Caco-2 (cell line): ENCODE measurements around the gene MRO. TPM values are rescaled to one million over a fixed set of nuclear protein-coding genes. Genes with fewer than 3 reads are reported as not detected.

Experiments
- BruUV-seq: library from RNA; stranded (reverse); fragments of 400-500 nt; replicated peaks from 2 replicates; lab custom pipeline; 2021; lab: Mats Ljungman, UMichigan
- CTCF ChIA-PET: fragments of 300-600 bp; sonication (Branson Sonifier 250); formaldehyde crosslinking; loops from one replicate; lab custom pipeline; 2022; ENCODE audit warnings: antibody characterized with exemption; lab: Charles Lee
- POLR2A ChIA-PET: fragments of 300-600 bp; sonication (Branson Sonifier 250); formaldehyde crosslinking; loops from one replicate; lab custom pipeline; 2022; ENCODE audit warnings: antibody characterized with exemption; lab: Charles Lee
- DNase-seq, 2 experiments: peaks; one replicate each; pipeline versions ENCODE4 v3.0.0 to v3.0.0-alpha.2; 2020 to 2022
- H3K27me3 ChIP-seq: replicated peaks from 2 replicates; pipeline ENCODE4 v1.6.0; 2011; ENCODE audit warnings: low read length; ENCODE audit not compliant: control insufficient read depth, insufficient read depth
- H3K36me3 ChIP-seq: 2 replicates; pipeline ENCODE4 v1.5.1; 2011; ENCODE audit warnings: low read length; ENCODE audit not compliant: control insufficient read depth, insufficient read depth
- H3K4me1 ChIP-seq: fragments of 250-450 bp; sonication (Bioruptor Pico); 2 replicates; pipeline ENCODE4 v1.5.1; 2020; ENCODE audit warnings: mild to moderate bottlenecking
- H3K4me3 ChIP-seq: 2 replicates; pipeline ENCODE4 v1.5.1; 2011; ENCODE audit warnings: low read depth, mild to moderate bottlenecking, control low read depth, low read length
- H3K9me3 ChIP-seq: fragments of 250-450 bp; sonication (Bioruptor Pico); 2 replicates; pipeline ENCODE4 v1.5.1; 2020; ENCODE audit warnings: mild to moderate bottlenecking, moderate library complexity
- H3K27ac Mint-ChIP-seq: one replicate; pipeline ENCODE4 v1.8.0; 2022; ENCODE audit warnings: mixed read lengths; ENCODE audit not compliant: unreplicated experiment
- H3K27me3 Mint-ChIP-seq: one replicate; pipeline ENCODE4 v1.8.0; 2022; ENCODE audit warnings: mixed read lengths; ENCODE audit not compliant: insufficient read depth, unreplicated experiment
- H3K36me3 Mint-ChIP-seq: one replicate; pipeline ENCODE4 v1.8.0; 2022; ENCODE audit warnings: mild to moderate bottlenecking, mixed read lengths; ENCODE audit not compliant: insufficient read depth, unreplicated experiment
- H3K4me1 Mint-ChIP-seq: one replicate; pipeline ENCODE4 v1.8.0; 2022; ENCODE audit warnings: low read depth, mixed read lengths; ENCODE audit not compliant: unreplicated experiment
- H3K4me3 Mint-ChIP-seq: one replicate; pipeline ENCODE4 v1.8.0; 2022; ENCODE audit warnings: mild to moderate bottlenecking, moderate library complexity, mixed read lengths; ENCODE audit not compliant: unreplicated experiment
- H3K9me3 Mint-ChIP-seq: one replicate; pipeline ENCODE4 v1.8.0; 2022; ENCODE audit warnings: mixed read lengths; ENCODE audit not compliant: unreplicated experiment
- intact Hi-C: fragments of 100-400 bp; cut with micrococcal nuclease; formaldehyde crosslinking; loops from one replicate; pipeline ENCODE4 v1.10.0; 2022; ENCODE audit not compliant: unreplicated experiment
- total RNA-seq: library from RNA; stranded (reverse); gene quantifications from 2 replicates; pipeline ENCODE4 v1.2.3, GENCODE V29; 2022
- TF ChIP-seq, protein P1 (sequence below), 2 experiments: fragments of 200-600 bp in 1 of 2; IDR thresholded peaks; 1 replicate in 1 of 2; 2 replicates in 1 of 2; pipeline versions ENCODE4 v1.5.1 to v1.8.0; 2011 to 2022; ENCODE audit warnings: antibody characterized with exemption in 1 of 2, control low read depth in 1 of 2, inconsistent platforms in 1 of 2, low read depth in 1 of 2, low read length in 1 of 2, mild to moderate bottlenecking in 1 of 2, moderate library complexity in 1 of 2; ENCODE audit not compliant: insufficient read depth in 1 of 2, severe bottlenecking in 1 of 2, unreplicated experiment in 1 of 2

The MRO gene
- total RNA-seq, 1 experiment from 2014 or later, result not detected

DNA sequence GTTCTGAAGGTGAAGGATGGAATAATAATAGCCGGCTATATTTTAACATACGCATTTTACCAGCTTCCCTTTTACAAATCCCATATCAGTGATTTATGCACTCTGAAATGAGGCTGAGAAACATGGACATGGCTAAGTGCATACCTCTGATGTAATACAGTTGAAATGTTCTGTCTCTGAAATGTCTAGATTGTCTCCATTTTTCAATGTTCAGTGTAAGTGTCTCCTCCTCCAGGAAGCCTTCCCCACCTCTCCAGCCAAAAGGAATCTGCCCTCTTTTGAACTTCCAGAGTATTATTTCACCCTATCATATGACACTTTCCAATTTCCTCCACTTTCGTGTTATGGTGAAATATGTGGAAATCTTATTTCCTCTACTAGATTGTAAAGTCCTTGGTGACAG, 29.6 kb upstream of the MRO start:
- H3K9me3 Mint-ChIP-seq, result peaks cover 9% of the 10 kb centered on the region
- no peak overlapping the region for H3K4me3 Mint-ChIP-seq
- ChIA-PET CTCF (no interaction called here), POLR2A (no interaction called here)
- Histone ChIP-seq H3K9me3 (no peaks in the 10 kb centered on the region), H3K36me3 (no peaks in the 10 kb centered on the region), H3K27me3 (no peaks in the 10 kb centered on the region), H3K4me3 (no peak overlapping the region), H3K4me1 (peaks cover 7% of the 10 kb centered on the region; the same call in 1 of the 2 replicates)
- no peak for DNase-seq
- H3K36me3 Mint-ChIP-seq, result no peaks in the 10 kb centered on the region
- H3K27me3 Mint-ChIP-seq, result no peaks in the 10 kb centered on the region
- H3K4me1 Mint-ChIP-seq, result peaks cover 7% of the 10 kb centered on the region
- intact Hi-C loops, result no loop called here
- TF ChIP-seq, protein P1, sequence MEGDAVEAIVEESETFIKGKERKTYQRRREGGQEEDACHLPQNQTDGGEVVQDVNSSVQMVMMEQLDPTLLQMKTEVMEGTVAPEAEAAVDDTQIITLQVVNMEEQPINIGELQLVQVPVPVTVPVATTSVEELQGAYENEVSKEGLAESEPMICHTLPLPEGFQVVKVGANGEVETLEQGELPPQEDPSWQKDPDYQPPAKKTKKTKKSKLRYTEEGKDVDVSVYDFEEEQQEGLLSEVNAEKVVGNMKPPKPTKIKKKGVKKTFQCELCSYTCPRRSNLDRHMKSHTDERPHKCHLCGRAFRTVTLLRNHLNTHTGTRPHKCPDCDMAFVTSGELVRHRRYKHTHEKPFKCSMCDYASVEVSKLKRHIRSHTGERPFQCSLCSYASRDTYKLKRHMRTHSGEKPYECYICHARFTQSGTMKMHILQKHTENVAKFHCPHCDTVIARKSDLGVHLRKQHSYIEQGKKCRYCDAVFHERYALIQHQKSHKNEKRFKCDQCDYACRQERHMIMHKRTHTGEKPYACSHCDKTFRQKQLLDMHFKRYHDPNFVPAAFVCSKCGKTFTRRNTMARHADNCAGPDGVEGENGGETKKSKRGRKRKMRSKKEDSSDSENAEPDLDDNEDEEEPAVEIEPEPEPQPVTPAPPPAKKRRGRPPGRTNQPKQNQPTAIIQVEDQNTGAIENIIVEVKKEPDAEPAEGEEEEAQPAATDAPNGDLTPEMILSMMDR (IDR thresholded peaks at IDR 0.05; ENCODE audit: insufficient read depth in 1 of 2, low read depth in 1 of 2, low read length in 1 of 2, severe bottlenecking in 1 of 2, unreplicated experiment in 1 of 2), result no peak
- no TSS peak for BruUV-seq
- H3K27ac Mint-ChIP-seq, result no peak overlapping the region

DNA sequence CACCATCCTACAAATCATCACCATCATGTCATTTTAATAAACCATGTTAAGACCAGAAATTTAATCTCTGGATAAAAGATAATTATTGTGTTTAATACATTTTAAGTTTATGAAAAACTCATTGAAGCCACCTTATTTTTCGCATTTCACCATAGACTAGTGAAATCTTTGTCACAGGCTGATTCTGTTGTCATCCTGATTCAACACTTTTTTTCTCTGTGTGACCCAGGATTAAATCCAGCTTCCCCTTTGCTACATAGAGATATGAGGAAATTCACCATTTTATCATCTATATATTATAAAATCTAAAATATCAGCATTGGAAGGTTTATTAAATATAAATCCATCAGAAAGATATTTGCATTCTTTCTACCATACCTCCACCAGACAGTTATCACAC, 29.2 kb upstream of the MRO start:
- peaks cover 3% of the 10 kb centered on the region; the same call in 1 of the 2 replicates for H3K4me1 ChIP-seq
- H3K9me3 Mint-ChIP-seq, result peaks cover 9% of the 10 kb centered on the region
- no peak overlapping the region for H3K27ac Mint-ChIP-seq
- DNase-seq, result no peak
- H3K4me1 Mint-ChIP-seq, result peaks cover 3% of the 10 kb centered on the region
- no peaks in the 10 kb centered on the region for H3K27me3 Mint-ChIP-seq
- H3K27me3 ChIP-seq, result no peaks in the 10 kb centered on the region
- TF ChIP-seq, protein P1 (IDR thresholded peaks at IDR 0.05; ENCODE audit: insufficient read depth in 1 of 2, low read depth in 1 of 2, low read length in 1 of 2, severe bottlenecking in 1 of 2, unreplicated experiment in 1 of 2), result no peak
- no peak overlapping the region for H3K4me3 ChIP-seq
- H3K36me3 ChIP-seq, result no peaks in the 10 kb centered on the region
- CTCF ChIA-PET, result no interaction called here
- BruUV-seq, result no TSS peak
- H3K9me3 ChIP-seq, result no peaks in the 10 kb centered on the region
- H3K36me3 Mint-ChIP-seq, result no peaks in the 10 kb centered on the region
- intact Hi-C loops, result no loop called here
- POLR2A ChIA-PET, result no interaction called here
- no peak overlapping the region for H3K4me3 Mint-ChIP-seq

DNA sequence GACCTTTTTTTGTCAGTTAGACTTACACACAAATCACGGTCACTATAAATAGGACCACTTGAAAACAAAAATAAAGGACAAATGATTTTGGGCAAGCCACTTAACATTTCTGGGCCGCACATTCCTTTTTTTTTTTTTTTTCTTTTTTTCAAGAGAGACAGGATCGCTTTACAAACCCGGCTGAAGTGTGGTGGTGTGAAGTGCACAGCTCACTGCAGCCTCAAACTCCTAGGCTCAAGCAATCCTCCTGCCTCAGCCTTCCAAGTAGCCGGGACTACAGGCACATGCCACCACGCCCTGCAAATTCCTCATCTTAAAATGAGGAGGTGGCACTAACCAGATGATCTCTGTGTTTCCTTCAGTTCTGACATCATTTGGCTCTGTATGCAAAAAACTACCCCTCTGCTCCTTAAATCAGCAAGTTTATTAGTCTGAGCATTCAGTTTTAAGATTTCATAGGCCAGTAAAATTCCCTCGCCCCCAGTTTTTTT, 28.3 kb upstream of the MRO start:
- H3K27me3 Mint-ChIP-seq, result no peaks in the 10 kb centered on the region

More for the DNA sequence above, 28.3 kb upstream of the MRO start:
- Mint-ChIP-seq H3K36me3 (no peaks in the 10 kb centered on the region), H3K4me3 (no peak overlapping the region), H3K9me3 (peaks cover 9% of the 10 kb centered on the region), H3K4me1 (no peaks in the 10 kb centered on the region), H3K27ac (no peak overlapping the region)
- DNase-seq, result no peak
- ChIA-PET POLR2A (no interaction called here), CTCF (no interaction called here)
- Histone ChIP-seq H3K4me3 (no peak overlapping the region), H3K4me1 (no peaks in the 10 kb centered on the region), H3K36me3 (no peaks in the 10 kb centered on the region), H3K9me3 (no peaks in the 10 kb centered on the region), H3K27me3 (no peaks in the 10 kb centered on the region)
- TF ChIP-seq, protein P1 (IDR thresholded peaks at IDR 0.05; ENCODE audit: insufficient read depth in 1 of 2, low read depth in 1 of 2, low read length in 1 of 2, severe bottlenecking in 1 of 2, unreplicated experiment in 1 of 2), result no peak
- no TSS peak for BruUV-seq
- intact Hi-C loops, result no loop called here
